Breast epithelium (tissue), 4 donors: ENCODE measurements around the gene SHROOM3. TPM values are rescaled to one million over a fixed set of nuclear protein-coding genes. Genes with fewer than 3 reads are reported as not detected.

Source experiments
- DNase-seq, 2 donors: peaks; one replicate each; pipeline ENCODE4 v3.0.0-alpha.2; 2019; ENCODE audit warnings: low spot score in 2 of 2
- H3K27ac ChIP-seq, 2 donors: fragments of 200-600 bp; sonication (generic) in 1 of 2; one replicate each; pipeline ENCODE4 v1.5.1; 2016 to 2019; ENCODE audit warnings: mild to moderate bottlenecking in 1 of 2
- H3K27me3 ChIP-seq, 2 donors: fragments of 200-600 bp; sonication (generic) in 1 of 2; one replicate each; pipeline versions ENCODE4 v1.5.1 to v1.6.0; 2017 to 2019; ENCODE audit warnings: control low read depth in 1 of 2, mild to moderate bottlenecking in 1 of 2
- H3K36me3 ChIP-seq: fragments of 200-600 bp; one replicate; pipeline ENCODE4 v1.5.1; 2019
- H3K4me1 ChIP-seq, 2 donors: fragments of 200-600 bp; sonication (generic); one replicate each; pipeline ENCODE4 v1.5.1; 2016 to 2019; ENCODE audit warnings: control low read depth in 1 of 2
- H3K4me3 ChIP-seq, 3 donors: fragments of 200-600 bp; sonication (generic); 1 replicate in 2 of 3; 2 replicates in 1 of 3; pipeline ENCODE4 v1.5.1; 2016 to 2019; ENCODE audit warnings: mild to moderate bottlenecking in 3 of 3, moderate library complexity in 2 of 3
- H3K9me3 ChIP-seq, 2 donors: fragments of 200-600 bp; sonication (generic) in 1 of 2; one replicate each; pipeline ENCODE4 v1.5.1; 2016 to 2019; ENCODE audit warnings: control low read depth in 1 of 2
- POLR2A ChIP-seq: fragments of 450-650 bp; IDR thresholded peaks from one replicate; pipeline ENCODE4 v1.6.1; 2016; ENCODE audit warnings: antibody characterized with exemption, mild to moderate bottlenecking, moderate library complexity
- POLR2AphosphoS5 ChIP-seq, 3 donors: sonication (generic); formaldehyde crosslinking; IDR thresholded peaks; one replicate each; pipeline ENCODE4 v1.6.1; 2017; ENCODE audit warnings: antibody characterized with exemption in 3 of 3
- intact Hi-C: fragments of 100-400 bp; cut with DNase I; formaldehyde crosslinking; loops from one replicate; pipeline ENCODE4 v1.15.1; 2023; ENCODE audit warnings: low total_unique reads
- total RNA-seq, 3 donors: library from RNA; depleted of rRNA; stranded (reverse); fragments of >200 nt; gene quantifications; one replicate each; pipeline ENCODE4 v1.1.0, GENCODE V29; 2016
- TF ChIP-seq, protein P1 (sequence below), 3 donors: fragments of 450-650 bp; IDR thresholded peaks; one replicate each; pipeline ENCODE4 v1.5.1; 2016 to 2017; ENCODE audit warnings: antibody characterized with exemption in 3 of 3, mild to moderate bottlenecking in 3 of 3, moderate library complexity in 3 of 3

SHROOM3 gene
- total RNA-seq, 3 donors from 2014 or later = 0.32 to 145 (median 100) TPM

DNA sequence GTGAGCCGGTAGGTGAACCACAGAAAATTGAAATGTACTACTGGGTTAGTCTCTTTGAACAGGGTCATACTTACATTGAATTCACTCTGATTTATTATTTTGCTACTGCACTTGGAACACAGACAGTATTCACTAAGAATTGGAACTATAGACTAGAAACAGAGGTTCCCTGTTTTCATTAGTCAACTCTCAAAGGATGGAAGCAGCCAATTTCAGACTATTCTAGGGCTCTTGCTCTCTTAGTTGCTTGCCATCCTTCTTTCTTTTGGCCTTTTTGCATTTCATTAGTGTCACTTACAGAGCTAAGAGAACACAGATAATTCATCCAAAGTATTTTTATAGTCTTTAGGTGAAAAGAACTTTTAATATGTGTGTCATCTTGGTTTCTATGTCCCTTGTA lies 52.6 kb downstream of the SHROOM3 start:
- H3K36me3 ChIP-seq = no peaks in the 10 kb centered on the region
- H3K4me1 ChIP-seq = no peaks in the 10 kb centered on the region
- intact Hi-C loops = no loop called here
- no peak overlapping the region for H3K27ac ChIP-seq
- TF ChIP-seq POLR2A (no peak), POLR2AphosphoS5 (IDR thresholded peaks at IDR 0.05) (no peak)
- TF ChIP-seq, protein P1, sequence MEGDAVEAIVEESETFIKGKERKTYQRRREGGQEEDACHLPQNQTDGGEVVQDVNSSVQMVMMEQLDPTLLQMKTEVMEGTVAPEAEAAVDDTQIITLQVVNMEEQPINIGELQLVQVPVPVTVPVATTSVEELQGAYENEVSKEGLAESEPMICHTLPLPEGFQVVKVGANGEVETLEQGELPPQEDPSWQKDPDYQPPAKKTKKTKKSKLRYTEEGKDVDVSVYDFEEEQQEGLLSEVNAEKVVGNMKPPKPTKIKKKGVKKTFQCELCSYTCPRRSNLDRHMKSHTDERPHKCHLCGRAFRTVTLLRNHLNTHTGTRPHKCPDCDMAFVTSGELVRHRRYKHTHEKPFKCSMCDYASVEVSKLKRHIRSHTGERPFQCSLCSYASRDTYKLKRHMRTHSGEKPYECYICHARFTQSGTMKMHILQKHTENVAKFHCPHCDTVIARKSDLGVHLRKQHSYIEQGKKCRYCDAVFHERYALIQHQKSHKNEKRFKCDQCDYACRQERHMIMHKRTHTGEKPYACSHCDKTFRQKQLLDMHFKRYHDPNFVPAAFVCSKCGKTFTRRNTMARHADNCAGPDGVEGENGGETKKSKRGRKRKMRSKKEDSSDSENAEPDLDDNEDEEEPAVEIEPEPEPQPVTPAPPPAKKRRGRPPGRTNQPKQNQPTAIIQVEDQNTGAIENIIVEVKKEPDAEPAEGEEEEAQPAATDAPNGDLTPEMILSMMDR (IDR thresholded peaks at IDR 0.05) = no peak
- H3K9me3 ChIP-seq = no peaks in the 10 kb centered on the region
- H3K4me3 ChIP-seq = no peak overlapping the region
- no peak for DNase-seq
- H3K27me3 ChIP-seq = no peaks in the 10 kb centered on the region

DNA sequence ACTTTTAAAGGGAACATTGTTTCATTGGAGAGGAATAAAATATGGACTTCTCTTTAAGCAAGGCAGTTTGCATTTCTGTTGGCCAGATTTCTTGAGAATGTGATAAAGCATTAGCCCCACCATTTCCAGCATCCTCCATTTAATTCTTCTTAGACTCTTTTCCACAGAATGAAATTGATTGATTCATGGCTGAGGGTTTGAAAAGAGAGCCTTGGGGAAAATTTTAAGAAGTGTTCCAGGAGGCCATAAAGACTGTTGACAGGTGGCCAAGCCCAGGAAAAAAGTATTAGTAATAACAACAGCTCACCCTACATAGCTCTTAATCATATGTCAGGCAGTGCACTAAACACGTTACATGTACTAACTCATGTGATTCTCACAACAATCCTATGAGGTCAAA lies 53.4 kb downstream of the SHROOM3 start:
- Histone ChIP-seq H3K9me3 (no peaks in the 10 kb centered on the region), H3K27ac (no peak overlapping the region), H3K4me1 (no peaks in the 10 kb centered on the region), H3K4me3 (no peak overlapping the region), H3K27me3 (no peaks in the 10 kb centered on the region), H3K36me3 (no peaks in the 10 kb centered on the region)
- DNase-seq = no peak
- no peak for TF ChIP-seq POLR2A
- no peak for TF ChIP-seq POLR2AphosphoS5 (IDR thresholded peaks at IDR 0.05)
- TF ChIP-seq, protein P1 (IDR thresholded peaks at IDR 0.05) = no peak
- intact Hi-C loops = no loop called here

DNA sequence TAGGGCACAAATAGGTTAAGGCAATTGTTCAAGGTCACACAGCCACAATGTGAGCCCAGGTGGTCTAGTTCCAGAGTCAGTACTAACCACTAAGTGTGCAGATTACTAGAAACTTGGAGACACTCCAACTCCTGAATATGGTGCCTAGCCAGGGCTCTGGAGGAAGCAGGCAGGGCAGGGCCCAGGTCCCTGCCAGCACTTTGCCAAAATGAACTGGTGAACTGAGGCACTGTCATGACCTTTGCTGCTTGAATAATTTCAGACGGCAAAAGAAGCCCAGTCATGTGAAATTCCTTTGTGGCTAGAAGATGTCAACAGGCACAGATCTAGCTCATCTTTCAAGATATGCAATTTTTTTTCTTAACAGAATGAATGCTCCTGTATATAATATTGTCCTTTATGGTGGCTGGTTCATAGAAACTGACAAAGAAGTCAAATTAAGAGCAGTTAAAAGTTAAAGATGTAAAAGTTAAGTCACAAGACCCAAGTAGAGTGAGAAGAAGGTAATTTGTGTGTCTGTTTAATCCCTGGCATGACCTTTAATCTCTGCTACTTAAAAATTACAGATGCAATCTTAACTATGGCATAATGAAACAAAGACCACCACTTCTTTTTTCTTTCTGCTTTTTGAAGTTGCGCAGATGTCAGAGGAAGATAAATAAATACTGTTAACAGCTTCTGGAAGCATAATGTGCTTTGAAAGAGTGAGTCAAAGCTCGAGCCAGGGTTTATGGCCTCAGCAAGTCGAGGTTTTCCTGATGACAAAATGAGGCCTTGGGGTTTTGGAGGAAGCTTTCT lies 54.1 kb downstream of the SHROOM3 start:
- TF ChIP-seq, protein P1 (IDR thresholded peaks at IDR 0.05) = no peak
- TF ChIP-seq POLR2AphosphoS5 (IDR thresholded peaks at IDR 0.05) = no peak
- TF ChIP-seq POLR2A = no peak
- H3K9me3 ChIP-seq = no peaks in the 10 kb centered on the region
- H3K4me3 ChIP-seq = no peak overlapping the region
- intact Hi-C loops = no loop called here
- no peaks in the 10 kb centered on the region for H3K4me1 ChIP-seq
- no peak overlapping the region for H3K27ac ChIP-seq
- DNase-seq = no peak
- no peaks in the 10 kb centered on the region for H3K36me3 ChIP-seq
- no peaks in the 10 kb centered on the region for H3K27me3 ChIP-seq

DNA sequence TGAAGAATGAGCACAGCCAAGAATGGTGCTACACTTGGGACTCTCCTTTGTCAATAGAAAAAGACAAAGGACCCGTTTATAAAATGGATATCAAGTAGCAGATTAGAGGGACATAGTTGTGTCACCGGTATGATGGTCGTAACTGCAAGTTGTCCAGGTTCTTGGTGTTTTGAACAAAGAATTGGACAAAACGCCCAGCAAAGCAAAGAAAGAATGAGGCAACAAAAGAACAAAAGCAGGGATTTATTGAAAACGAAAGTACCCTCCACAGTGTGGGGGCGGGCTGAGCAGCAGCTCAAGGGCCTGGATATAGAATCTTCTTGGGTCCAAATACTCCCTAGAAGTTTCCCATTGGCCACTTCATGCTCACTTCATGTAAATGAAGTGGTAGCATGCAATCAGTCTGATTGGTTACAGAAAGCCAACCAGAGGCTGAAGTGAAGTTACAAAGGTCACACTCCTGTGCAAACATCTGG lies 54.7 kb downstream of the SHROOM3 start:
- H3K4me1 ChIP-seq = no peaks in the 10 kb centered on the region
- DNase-seq = no peak
- no peaks in the 10 kb centered on the region for H3K9me3 ChIP-seq
- TF ChIP-seq POLR2A = no peak
- no peak for TF ChIP-seq POLR2AphosphoS5 (IDR thresholded peaks at IDR 0.05)
- intact Hi-C loops = loop anchor here (10.0 kb wide), 2 partner anchors 55 to 755 kb away; partner anchors contain the start of gene SHROOM3
- H3K36me3 ChIP-seq = no peaks in the 10 kb centered on the region
- no peak overlapping the region for H3K4me3 ChIP-seq
- H3K27ac ChIP-seq = no peak overlapping the region
- no peaks in the 10 kb centered on the region for H3K27me3 ChIP-seq

DNA sequence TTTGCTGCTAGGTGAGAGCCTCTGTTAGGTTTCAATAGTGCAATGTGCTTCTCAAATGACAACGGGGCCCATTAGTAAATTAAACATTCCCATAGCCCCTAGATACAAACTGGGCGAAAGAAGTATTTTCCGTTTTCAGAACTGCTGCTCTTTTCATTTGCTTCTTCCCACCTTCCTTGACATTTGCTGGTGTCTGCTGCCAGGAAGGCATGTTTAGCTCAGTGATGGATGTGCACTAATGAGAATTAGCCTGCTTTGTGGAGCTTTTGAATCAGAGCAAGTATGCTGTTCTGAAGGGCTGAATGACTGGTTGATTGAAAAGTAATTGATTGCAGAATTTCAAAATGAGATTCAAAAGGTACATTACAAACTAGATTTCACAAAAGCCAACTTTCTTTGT lies 57.0 kb downstream of the SHROOM3 start:
- DNase-seq = no peak
- intact Hi-C loops = loop anchor here (10.0 kb wide), 2 partner anchors 57 to 757 kb away; partner anchors contain the start of gene SHROOM3
- Histone ChIP-seq H3K36me3 (no peaks in the 10 kb centered on the region), H3K9me3 (no peaks in the 10 kb centered on the region), H3K27me3 (no peaks in the 10 kb centered on the region), H3K4me1 (no peaks in the 10 kb centered on the region), H3K27ac (no peak overlapping the region), H3K4me3 (no peak overlapping the region)
- TF ChIP-seq POLR2AphosphoS5 (IDR thresholded peaks at IDR 0.05) (no peak), POLR2A (no peak)
- TF ChIP-seq, protein P1 (IDR thresholded peaks at IDR 0.05) = no peak
